A549 (cell line): ENCODE results near the gene ASB1. TPM values are rescaled to one million over a fixed set of nuclear protein-coding genes. Genes with fewer than 3 reads are reported as not detected.

ENCODE experiments used
- ATAC-seq, 2 experiments: fragments of 200-7000 bp in 1 of 2; fragments of >200 bp in 1 of 2; cut with Nextera tagmentation in 1 of 2; cut with Tn5 transposase in 1 of 2; 3 replicates each; pipeline versions ENCODE4 v1.8.0 to v1.9.1; 2018 to 2020; ENCODE audit warnings: mild to moderate bottlenecking in 1 of 2, moderate library complexity in 1 of 2
- CTCF ChIA-PET: fragments of 300-600 bp; sonication (Branson Sonifier 250); formaldehyde crosslinking; extraction: SDS; loops from one replicate; lab custom pipeline; 2021; ENCODE audit warnings: antibody characterized with exemption, inconsistent platforms; lab: Yijun Ruan, JAX
- POLR2A ChIA-PET: fragments of 350-600 bp; formaldehyde crosslinking; extraction: SDS; loops from one replicate; lab custom pipeline; 2021; ENCODE audit warnings: antibody characterized with exemption, inconsistent platforms; lab: Yijun Ruan, JAX
- DNase-seq, 2 experiments: peaks; one replicate each; pipeline versions ENCODE4 v3.0.0 to v3.0.0-alpha.2; 2011 to 2016; ENCODE audit warnings: low read depth in 1 of 2, low spot score in 1 of 2
- FAIRE-seq: peaks from 2 replicates; lab custom pipeline; 2011; peaks lifted over from hg19 to GRCh38; lab: Jason Lieb, UNC
- H3K27ac ChIP-seq, 2 experiments: fragments of >200 bp; sonication (Bioruptor Twin); formaldehyde crosslinking; 3 replicates each; pipeline ENCODE4 v1.5.1; 2016 to 2017
- H3K4me1 ChIP-seq: fragments of >200 bp; sonication (Bioruptor Twin); formaldehyde crosslinking; 3 replicates; pipeline ENCODE4 v1.6.1; 2016
- H3K4me2 ChIP-seq: fragments of >200 bp; sonication (Bioruptor Twin); formaldehyde crosslinking; 3 replicates; pipeline ENCODE4 v1.6.1; 2016
- H3K4me3 ChIP-seq: fragments of >200 bp; sonication (Bioruptor Twin); formaldehyde crosslinking; 3 replicates; pipeline ENCODE4 v1.5.1; 2016
- H3K9me3 ChIP-seq: fragments of >200 bp; sonication (Bioruptor Twin); formaldehyde crosslinking; 3 replicates; pipeline ENCODE4 v1.6.1; 2016
- ATOH8 ChIP-seq: fragments of 250-450 bp; sonication (Bioruptor Pico); IDR thresholded peaks from 2 replicates; pipeline ENCODE4 v1.5.0; 2020; ENCODE audit warnings: low read depth, mild to moderate bottlenecking, moderate library complexity
- BCL3 ChIP-seq: fragments of >200 bp; sonication (Bioruptor Twin); formaldehyde crosslinking; IDR thresholded peaks from 3 replicates; pipeline ENCODE4 v1.6.1; 2016
- BHLHE40 ChIP-seq: IDR thresholded peaks from 2 replicates; pipeline ENCODE4 v1.6.1; 2012; ENCODE audit warnings: low read depth, low read length, inconsistent platforms
- CBX2 ChIP-seq: fragments of 200-600 bp; sonication (generic); IDR thresholded peaks from 2 replicates; pipeline ENCODE4 v1.6.1; 2016; ENCODE audit warnings: low read depth, mild to moderate bottlenecking, borderline replicate concordance
- CHD4 ChIP-seq: fragments of 200-600 bp; sonication (generic); IDR thresholded peaks from 2 replicates; pipeline ENCODE4 v1.6.1; 2016; ENCODE audit warnings: antibody characterized with exemption, mild to moderate bottlenecking, borderline replicate concordance
- E2F6 ChIP-seq: IDR thresholded peaks from 2 replicates; pipeline ENCODE4 v1.6.1; 2012; ENCODE audit warnings: low read depth, borderline replicate concordance
- HOXB13 ChIP-seq: fragments of 250-450 bp; sonication (Bioruptor Pico); IDR thresholded peaks from 2 replicates; pipeline ENCODE4 v1.5.0; 2020; ENCODE audit warnings: low read depth, mild to moderate bottlenecking, moderate library complexity
- HOXB5 ChIP-seq: fragments of 250-450 bp; sonication (Bioruptor Pico); IDR thresholded peaks from 2 replicates; pipeline ENCODE4 v1.5.0; 2020; ENCODE audit warnings: mild to moderate bottlenecking, moderate library complexity
- NPAS2 ChIP-seq: fragments of 250-450 bp; sonication (Bioruptor Pico); IDR thresholded peaks from 2 replicates; pipeline ENCODE4 v1.8.0; 2022; ENCODE audit warnings: mild to moderate bottlenecking, moderate library complexity, borderline replicate concordance
- NR3C1 ChIP-seq: fragments of >200 bp; sonication (Bioruptor Twin); formaldehyde crosslinking; IDR thresholded peaks from 3 replicates; pipeline ENCODE4 v1.6.1; 2017
- PBX3 ChIP-seq: IDR thresholded peaks from 2 replicates; pipeline ENCODE4 v1.6.1; 2012
- PHF8 ChIP-seq: fragments of 200-600 bp; sonication (generic); IDR thresholded peaks from 2 replicates; pipeline ENCODE4 v1.6.1; 2016; ENCODE audit warnings: low read depth, mild to moderate bottlenecking, antibody characterized with exemption, moderate library complexity, borderline replicate concordance
- POLR2A ChIP-seq: IDR thresholded peaks from 2 replicates; pipeline ENCODE4 v1.6.1; 2012; ENCODE audit warnings: mild to moderate bottlenecking, low read length
- RCOR1 ChIP-seq: fragments of 150-350 bp; IDR thresholded peaks from 2 replicates; pipeline ENCODE4 v1.6.1; 2014; ENCODE audit warnings: antibody characterized with exemption, low read length, low read depth
- REST ChIP-seq: fragments of 200-600 bp; sonication (generic); IDR thresholded peaks from 2 replicates; pipeline ENCODE4 v1.6.1; 2016; ENCODE audit warnings: antibody characterized with exemption, mild to moderate bottlenecking, moderate library complexity
- RFX5 ChIP-seq: fragments of 450-650 bp; IDR thresholded peaks from 2 replicates; pipeline ENCODE4 v1.7.1; 2014; ENCODE audit warnings: antibody characterized with exemption, mild to moderate bottlenecking, moderate library complexity
- SREBF2 ChIP-seq: fragments of 450-650 bp; IDR thresholded peaks from 2 replicates; pipeline ENCODE4 v1.6.1; 2014; ENCODE audit warnings: mild to moderate bottlenecking, moderate library complexity
- USF2 ChIP-seq: fragments of 450-650 bp; IDR thresholded peaks from 2 replicates; pipeline ENCODE4 v1.6.1; 2014; ENCODE audit warnings: antibody characterized with exemption
- ZC3H11A ChIP-seq: fragments of 450-650 bp; IDR thresholded peaks from 2 replicates; pipeline ENCODE4 v1.6.1; 2014; ENCODE audit warnings: antibody characterized with exemption, mild to moderate bottlenecking
- ZNF302 ChIP-seq: fragments of 250-450 bp; sonication (Bioruptor Pico); IDR thresholded peaks from 2 replicates; pipeline ENCODE4 v1.9.0; 2021; ENCODE audit warnings: inconsistent platforms, mild to moderate bottlenecking, moderate library complexity
- WGBS: methylation state at CpG from one replicate; pipeline ENCODE4 v1.1.6; 2017; ENCODE audit errors: missing lambda C conversion rate; 5-methylcytosine and 5-hydroxymethylcytosine counted together
- polyA plus RNA-seq, 4 experiments: library from polyadenylated mRNA; depleted of rRNA in 3 of 4; stranded (reverse); fragments of >200 nt; fragmentation: RNase III in 1 of 4; extraction: RNeasy Plus Mini Kit Qiagen cat#74134 plus additional on column Dnase treatment in 1 of 4; gene quantifications; 2 replicates in 3 of 4; 3 replicates in 1 of 4; pipeline ENCODE4 v1.2.3, GENCODE V29; 2011 to 2017

The ASB1 gene
- polyA plus RNA-seq, 2 of the 4 experiments (the other 2 are of a cell fraction) = 24.6 to 42.7 TPM

- TF ChIP-seq REST = no peak
- TF ChIP-seq, all 56 proteins: peak for 0
Observed at GRCh38 chr2:238439917-238440316, 13.2 kb downstream of the ASB1 start (continued).

- ChIA-PET CTCF (interaction anchor here (1.1 to 1.2 kb wide), 2 partner anchors 83 to 344 kb away, joined by 4 read pairs; no protein-coding TSS in a partner anchor), POLR2A (no interaction called here)
- 88% methylated on average over 4 of the region's 4 CpGs for WGBS
- Histone ChIP-seq H3K9me3 (no peaks in the 10 kb centered on the region), H3K4me1 (peaks cover 59% of the 10 kb centered on the region), H3K4me2 (peak overlapping the region; percentile 63), H3K27ac (peak overlapping the region; percentile 85 to 87)
- FAIRE-seq (no peak), DNase-seq (no peak), ATAC-seq (no peak)
- no peak for TF ChIP-seq CHD4
- no peak for TF ChIP-seq ZNF302 (CRISPR knock-in tag)
- TF ChIP-seq POLR2A = no peak
- TF ChIP-seq BHLHE40 = no peak
- no peak for TF ChIP-seq HOXB13 (CRISPR knock-in tag)
- no peak for TF ChIP-seq PBX3
- no peak for TF ChIP-seq PHF8
- no peak for TF ChIP-seq BCL3
- TF ChIP-seq HOXB5 (CRISPR knock-in tag) = no peak
- TF ChIP-seq, all 56 proteins: peak for 0
- peak overlapping the region; percentile 12; the same call in 2 of the 3 replicates for H3K4me3 ChIP-seq
Observed at GRCh38 chr2:238440331-238440730, 13.6 kb downstream of the ASB1 start.

- WGBS = 95% methylated on average over 11 of the region's 11 CpGs
- Histone ChIP-seq H3K4me1 (peaks cover 57% of the 10 kb centered on the region), H3K4me3 (no peak overlapping the region), H3K27ac (peak overlapping the region; percentile 85 to 87), H3K9me3 (no peaks in the 10 kb centered on the region), H3K4me2 (peak overlapping the region; percentile 63; the same call in 2 of the 3 replicates)
- FAIRE-seq = no peak
- POLR2A ChIA-PET = no interaction called here
- CTCF ChIA-PET = interaction anchor here (1.1 to 1.6 kb wide), 3 partner anchors 19 to 344 kb away, joined by 4 to 5 read pairs (median 4); no protein-coding TSS in a partner anchor
- ATAC-seq = no peak
- DNase-seq = no peak
- TF ChIP-seq ATOH8 (no peak), RCOR1 (no peak), HOXB13 (CRISPR knock-in tag) (no peak), BCL3 (no peak), USF2 (no peak), NPAS2 (CRISPR knock-in tag) (no peak), RFX5 (no peak), REST (no peak), E2F6 (no peak), ZNF302 (CRISPR knock-in tag) (no peak), NR3C1 (no peak), CBX2 (no peak), ZC3H11A (no peak), SREBF2 (no peak)
Observed at GRCh38 chr2:238440767-238441166, 14.0 kb downstream of the ASB1 start.
